Activated T-cell treated with anti-CD3 and anti-CD28 coated beads, Interleukin-2, amount 50 U/mL, for 48 hours (primary cell): ENCODE data around the gene RBM10.

Experiments
- DNase-seq, 2 experiments: peaks; one replicate each; pipeline ENCODE4 v3.0.0-alpha.2; 2020

RBM10 gene

DNA sequence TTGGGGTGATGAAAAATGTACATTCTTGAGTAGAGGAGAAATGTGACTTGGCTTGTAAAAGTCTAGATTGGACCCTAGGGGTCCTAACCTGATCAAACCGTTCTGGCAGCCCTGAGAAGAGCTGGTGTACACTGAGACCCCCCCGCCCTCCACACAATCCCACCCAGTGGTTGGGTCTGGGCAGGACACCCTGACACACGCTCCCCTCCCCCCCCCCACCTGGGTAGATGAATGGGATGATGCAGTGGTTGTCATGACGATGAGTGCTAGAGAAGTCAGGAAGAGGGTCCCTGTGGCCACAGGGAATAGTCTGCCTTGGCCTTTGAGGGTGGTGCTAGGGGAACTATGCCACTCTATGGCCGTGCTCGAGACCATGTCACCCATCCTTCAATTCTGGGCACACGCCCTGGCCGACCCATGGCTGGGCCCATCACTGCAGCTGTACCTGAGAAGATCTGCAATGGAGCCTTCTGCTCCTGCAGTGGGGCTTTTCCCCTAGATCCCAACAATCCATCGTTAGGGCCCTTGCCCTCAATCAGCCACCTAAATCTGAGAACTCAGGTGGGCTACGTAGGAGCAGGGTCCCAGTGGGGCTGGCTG is 77.8 kb downstream of the RBM10 start:
- no peak for DNase-seq

DNA sequence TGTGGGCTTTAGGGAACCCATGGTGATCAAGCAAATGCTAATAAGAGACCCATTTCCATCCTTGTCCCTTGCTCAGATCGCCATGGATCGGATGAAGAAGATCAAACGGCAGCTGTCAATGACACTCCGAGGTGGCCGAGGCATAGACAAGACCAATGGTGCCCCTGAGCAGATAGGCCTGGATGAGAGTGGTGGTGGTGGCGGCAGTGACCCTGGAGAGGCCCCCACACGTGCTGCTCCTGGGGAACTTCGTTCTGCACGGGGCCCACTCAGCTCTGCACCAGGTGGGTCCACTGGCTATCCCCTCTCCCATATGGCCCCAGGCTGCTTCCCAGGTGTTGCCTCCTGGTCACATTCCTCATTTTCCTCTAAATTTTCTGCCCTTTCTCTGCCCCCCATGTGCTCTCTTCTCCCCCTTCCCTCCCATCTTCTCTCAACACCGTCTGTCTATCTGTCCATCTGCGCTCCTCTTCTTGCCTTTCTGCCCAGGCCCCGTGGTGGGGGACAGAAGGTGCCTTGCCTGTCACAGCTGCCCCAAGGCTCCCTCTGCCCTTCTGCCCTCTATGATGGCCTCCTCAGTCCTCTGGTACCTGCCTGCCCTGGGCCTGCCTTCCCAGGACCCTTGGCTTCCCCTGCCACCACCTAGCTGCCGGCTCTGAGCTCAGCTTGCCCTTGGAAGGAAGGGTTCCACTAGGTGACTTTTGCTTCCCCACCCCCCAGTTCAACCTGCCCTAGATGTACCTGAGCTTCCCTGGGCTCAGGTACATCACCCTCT is 78.6 kb downstream of the RBM10 start:
- DNase-seq, result no peak

DNA sequence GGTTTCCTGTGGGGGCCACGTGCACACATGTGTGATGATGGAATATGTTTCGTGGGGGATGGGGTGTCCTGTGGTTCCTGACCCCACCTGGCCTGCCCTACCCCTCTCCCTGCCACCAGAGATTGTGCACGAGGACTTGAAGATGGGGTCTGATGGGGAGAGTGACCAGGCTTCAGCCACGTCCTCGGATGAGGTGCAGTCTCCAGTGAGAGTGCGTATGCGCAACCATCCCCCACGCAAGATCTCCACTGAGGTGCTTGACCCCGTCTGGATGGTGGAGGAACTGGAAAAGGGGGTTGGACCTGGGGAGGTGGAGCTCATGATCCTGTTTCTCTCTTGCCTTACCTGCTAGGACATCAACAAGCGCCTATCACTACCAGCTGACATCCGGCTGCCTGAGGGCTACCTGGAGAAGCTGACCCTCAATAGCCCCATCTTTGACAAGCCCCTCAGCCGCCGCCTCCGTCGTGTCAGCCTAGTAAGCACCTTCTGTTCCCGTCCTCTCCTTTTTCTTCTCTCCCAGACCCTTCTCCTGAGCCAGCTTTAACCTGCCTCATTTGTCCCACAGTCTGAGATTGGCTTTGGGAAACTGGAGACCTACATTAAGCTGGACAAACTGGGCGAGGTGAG is 79.4 kb downstream of the RBM10 start:
- no peak for DNase-seq

DNA sequence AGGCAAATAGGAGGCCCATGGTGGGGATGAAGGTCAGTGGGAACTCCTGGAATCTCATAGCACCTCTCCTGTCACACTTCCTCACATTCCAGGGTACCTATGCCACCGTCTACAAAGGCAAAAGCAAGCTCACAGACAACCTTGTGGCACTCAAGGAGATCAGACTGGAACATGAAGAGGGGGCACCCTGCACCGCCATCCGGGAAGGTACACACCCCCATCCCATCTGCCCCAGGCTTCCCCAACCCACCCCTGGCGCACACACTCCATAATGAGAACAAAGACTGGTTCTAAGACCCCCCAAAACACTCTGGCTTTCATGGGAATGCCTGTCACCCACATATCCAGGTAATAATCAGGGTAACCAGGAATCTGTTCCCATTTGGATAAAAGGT is 79.9 kb downstream of the RBM10 start:
- DNase-seq, result no peak

DNA sequence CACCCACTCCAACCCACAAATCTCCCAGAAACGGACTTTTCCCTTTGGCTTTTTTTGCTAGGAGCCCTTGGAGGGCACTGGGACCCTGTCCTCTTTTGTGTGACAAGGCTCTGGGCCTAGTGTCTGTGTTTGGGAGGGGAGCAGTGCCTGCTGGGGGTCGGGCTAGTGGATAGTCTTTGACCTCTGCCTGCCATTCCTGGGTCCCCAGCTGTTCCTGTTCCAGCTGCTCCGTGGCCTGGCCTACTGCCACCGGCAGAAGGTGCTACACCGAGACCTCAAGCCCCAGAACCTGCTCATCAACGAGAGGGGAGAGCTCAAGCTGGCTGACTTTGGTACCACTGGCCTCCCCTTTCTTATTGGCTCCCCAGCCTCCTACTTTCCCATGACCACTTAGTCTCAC is 81.0 kb downstream of the RBM10 start:
- no peak for DNase-seq

DNA sequence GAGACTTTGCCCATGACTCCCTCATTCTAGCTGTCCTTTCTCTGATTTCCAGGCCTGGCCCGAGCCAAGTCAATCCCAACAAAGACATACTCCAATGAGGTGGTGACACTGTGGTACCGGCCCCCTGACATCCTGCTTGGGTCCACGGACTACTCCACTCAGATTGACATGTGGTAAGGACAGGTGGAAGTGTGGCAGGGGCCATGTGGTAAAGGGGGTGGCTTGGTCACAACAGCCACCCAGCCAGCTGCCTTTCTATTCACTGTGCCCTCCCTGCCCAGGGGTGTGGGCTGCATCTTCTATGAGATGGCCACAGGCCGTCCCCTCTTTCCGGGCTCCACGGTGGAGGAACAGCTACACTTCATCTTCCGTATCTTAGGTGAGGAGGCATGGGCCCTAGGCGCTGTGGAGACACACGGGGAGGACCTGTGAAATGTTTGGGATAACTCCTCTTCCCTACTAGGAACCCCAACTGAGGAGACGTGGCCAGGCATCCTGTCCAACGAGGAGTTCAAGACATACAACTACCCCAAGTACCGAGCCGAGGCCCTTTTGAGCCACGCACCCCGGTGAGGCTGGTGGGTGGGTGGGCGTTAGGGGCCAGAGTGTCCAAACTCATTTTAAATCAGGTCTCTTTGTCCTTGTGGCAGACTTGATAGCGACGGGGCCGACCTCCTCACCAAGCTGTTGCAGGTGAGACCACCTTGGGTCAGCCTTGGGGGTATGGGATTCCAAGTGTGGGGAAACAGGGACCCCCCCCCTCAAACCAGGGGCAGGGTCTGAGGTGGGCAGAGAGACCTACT is 81.7 kb downstream of the RBM10 start:
- no peak for DNase-seq

DNA sequence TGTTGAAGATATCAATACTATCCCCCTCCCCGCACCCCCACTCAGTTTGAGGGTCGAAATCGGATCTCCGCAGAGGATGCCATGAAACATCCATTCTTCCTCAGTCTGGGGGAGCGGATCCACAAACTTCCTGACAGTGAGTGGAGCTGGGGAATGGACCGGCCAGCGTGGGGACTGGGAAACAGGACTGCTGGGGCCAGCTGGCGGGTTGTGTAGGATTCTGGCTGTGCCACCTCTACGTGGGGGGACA is 82.2 kb downstream of the RBM10 start:
- no peak for DNase-seq

DNA sequence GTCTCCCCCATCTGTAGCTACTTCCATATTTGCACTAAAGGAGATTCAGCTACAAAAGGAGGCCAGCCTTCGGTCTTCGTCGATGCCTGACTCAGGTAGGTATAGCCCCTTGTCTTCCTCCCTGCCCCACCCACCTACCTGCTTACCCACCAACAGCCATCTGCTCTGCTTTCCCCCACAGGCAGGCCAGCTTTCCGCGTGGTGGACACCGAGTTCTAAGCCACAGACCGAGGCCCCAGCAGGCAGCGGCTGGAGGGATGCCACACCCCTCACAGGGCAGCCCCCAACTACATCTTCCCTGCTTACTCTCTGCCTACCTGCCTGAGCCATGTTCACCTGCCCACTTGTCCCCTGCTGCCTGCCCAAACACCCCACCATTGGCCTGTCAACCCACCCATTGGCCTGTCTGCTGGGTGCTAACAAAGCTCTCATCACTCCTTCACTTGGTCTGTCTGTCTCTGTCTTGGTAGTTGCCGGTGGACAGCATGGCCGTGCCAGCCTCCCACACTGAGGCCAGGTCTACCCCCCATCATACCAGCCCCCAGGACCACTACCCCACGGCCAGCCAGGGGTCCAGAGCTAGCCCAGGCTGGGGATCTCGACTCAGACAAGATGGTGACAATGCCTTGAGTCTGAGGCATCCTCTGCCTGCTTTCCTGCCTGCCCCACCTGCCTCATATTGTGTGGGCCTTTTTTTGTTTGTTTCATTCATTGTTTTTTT is 83.7 kb downstream of the RBM10 start:
- DNase-seq, result no peak

DNA sequence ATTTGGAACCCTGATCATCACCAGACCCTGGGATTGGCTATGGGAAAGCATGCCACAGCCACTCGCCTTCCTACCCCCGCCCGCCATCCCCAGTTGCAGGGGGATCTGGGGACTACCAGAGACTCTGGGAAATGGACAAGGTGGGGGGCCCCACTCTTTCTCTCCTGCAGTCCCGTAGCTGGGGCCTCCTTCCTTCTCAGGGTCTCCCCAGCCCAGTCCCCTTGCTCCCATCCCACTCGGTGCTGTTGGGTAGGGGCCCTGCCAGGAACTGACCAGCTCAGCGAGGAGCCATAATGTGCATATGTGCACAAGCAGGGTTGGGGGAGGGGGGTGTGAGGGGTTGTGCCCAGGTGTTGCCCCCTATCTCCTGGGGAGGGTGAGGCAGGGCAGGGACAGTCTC is 84.4 kb downstream of the RBM10 start:
- no peak for DNase-seq

DNA sequence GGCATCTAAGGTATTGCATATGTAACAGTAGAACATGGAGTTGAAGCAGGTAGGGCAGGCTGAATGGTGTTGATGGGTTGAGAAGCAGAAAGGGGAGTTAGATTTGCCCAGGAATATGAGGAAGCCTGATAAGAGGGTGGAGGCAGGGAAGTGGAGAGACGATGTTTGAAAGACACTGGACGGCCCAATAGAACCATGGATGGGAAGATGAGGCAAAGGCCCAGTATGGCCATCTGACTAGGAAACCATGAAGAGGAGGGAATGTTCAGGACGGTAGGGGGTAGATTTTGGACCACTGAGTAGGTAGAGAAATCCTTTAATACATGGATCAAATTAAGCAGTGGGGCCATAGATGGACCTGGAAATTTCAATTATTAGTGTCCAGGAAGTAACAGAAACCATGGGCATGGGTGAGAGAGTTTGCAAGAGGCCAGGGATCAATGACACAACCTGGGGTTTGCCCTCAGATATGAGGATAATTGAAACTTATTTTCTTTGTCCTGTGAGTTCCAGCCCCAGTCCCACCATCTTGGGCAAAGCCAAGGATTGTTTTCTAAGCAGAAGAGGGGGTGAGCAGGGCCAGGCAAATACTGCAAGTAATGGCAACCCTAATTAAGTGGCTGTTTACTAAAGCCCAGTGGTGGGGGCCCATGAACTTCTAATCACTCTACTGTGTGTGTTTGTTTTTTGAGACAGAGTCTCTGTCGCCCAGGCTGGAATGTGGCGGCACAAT is 85.3 kb downstream of the RBM10 start:
- no peak for DNase-seq

DNA sequence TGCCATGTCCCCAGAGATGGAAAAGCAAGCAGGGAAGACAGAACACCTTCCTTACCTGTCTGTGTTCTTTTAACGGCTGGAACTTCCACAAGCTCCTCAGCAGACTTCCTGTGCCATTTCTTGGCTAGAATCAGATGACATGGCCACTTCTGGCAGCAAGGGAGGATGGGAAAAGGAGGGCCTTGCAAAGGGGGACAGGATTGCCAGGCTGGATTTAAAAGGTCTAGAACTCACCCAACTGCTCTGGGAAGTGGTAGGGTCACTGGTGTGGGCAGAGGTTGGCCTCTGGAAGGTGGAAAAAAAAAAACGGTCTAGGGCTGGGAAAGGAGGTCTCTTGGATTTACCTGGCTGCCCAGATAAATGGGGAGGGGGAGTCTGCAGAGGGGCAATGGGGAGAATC is 86.1 kb downstream of the RBM10 start:
- DNase-seq, result no peak

DNA sequence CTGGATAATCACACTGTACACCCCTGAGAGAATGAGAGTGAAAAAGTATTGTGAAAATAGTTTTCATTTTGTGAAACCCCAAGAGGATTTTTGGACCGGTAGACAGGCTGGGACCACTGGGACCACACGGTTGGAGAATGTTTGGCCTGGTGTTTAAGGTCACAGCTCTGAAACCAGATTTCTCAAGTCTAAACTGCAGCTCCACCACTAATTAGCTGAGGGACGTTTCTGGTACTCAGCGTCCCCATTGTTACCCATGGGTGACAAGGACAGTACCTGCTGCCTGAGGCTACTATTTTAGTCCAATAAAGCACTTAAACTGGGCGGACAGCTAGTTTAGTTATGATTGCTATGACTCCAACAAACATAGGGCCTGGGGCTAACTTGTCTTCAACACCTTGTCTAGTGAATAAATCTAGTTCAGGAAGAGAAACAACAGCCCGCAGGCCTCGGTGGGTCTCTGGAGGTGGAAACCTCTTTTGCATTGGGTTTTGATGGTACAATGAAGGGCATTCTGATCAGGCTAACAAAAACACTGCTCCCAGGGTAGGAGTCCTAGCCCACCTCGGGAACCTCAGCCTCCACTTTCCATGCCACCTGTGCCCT is 87.3 kb downstream of the RBM10 start:
- no peak for DNase-seq

DNA sequence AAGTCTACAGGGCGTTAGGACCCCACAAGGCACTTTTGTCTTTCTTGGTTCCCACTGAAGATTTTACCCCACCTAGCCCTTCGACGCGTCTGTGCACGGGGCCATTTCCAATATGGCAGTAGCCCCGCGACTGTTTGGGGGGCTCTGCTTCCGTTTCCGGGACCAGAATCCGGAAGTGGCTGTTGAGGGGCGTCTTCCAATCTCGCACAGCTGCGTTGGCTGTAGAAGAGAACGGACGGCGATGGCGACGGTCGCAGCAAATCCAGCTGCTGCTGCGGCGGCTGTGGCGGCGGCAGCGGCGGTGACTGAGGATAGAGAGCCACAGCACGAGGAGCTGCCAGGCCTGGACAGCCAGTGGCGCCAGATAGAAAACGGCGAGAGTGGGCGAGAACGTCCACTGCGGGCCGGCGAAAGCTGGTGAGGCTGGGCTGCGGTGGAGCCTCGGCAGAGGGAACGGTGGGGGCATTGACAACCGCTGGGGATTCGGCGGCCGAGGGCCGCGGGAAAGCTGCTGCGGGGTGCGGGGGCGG is 87.8 kb downstream of the RBM10 start, which contains the start of gene USP11:
TSS of gene USP11 (plus strand) at position 207 of the 530 bp plus-strand sequence. CDS start at position 242, 35 bp downstream.
- DNase-seq, result peak; percentile 47 to 52

DNA sequence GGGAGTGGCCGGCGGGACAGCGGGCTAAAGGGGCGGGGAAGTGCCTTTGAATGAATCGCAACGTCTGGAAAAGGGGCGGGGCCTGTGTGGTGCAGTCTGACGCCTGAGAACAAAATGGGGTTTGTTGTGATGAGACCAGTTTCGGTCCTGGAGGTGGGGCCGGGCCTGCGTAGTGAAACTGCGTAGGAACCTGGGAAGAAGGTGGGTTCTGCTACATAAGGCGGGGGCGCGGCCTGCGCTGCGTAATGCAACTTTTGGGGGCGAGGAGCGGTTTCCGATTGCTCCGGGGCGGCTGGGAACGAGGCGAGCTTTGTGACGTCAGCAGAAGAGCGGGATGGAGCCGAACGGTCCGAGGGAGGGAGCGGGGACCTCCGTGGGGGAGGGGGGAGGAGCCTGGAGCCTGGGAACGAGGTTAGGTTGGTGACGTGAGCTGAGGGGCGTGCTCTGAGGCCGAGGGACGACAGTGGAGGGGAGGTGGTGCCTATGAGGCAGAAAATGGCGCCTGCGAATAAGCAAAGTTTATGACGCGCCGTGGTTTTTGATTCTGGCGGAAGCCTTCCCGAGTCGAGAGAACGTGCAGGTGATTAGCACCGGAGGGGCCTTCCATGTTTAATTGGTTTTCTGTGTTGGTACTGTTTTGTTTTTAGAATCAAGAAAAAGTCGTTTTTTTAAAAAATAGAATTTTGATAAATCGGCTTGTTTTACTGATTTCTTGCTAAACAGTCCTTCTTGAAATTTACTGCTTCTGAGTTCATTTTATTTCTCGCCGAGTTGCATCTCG is 88.5 kb downstream of the RBM10 start:
- peak; percentile 93 to 94 for DNase-seq

DNA sequence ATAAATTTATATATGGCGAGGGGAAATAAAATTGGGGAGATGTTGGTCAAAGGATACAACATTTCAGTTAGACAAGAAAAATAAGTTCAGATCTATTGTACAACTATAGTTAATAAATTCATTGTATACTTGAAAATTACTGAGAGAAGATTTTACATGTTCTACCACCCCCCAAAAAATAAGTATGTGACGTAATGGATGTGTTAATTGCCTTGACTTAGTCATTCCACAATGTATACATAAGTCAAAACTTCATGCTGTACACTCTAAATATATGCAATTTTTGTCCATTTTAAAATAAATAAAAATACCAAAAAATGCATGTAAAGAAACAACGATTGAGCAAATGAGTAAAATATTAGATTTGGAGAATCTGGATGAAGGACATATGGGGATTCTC is 89.6 kb downstream of the RBM10 start:
- no peak for DNase-seq

DNA sequence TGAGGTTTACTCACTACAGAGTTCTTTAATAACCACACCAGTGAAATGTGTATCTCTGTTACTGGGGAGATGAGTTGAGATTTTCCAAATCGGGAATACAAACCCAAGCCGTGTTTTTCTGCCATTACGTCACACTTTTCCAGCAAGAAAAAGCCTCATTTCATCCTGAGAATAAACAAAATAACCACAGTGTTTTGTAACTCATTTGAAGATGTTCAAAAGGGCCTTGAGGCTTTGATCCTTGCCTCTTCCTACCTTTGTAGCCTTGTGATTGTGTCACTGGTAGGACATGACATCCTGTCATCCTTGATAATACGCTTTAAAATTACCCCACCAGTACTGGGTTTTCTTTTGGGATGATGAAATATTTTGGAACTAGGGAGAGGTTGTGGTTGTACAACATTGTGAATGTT is 90.7 kb downstream of the RBM10 start:
- DNase-seq, result no peak
